WTC11 (cell line): Measurements from ENCODE around the gene AFF3. TPM values are rescaled to one million over a fixed set of nuclear protein-coding genes. Genes with fewer than 3 reads are reported as not detected.
"Not testable (repeated sequence)": the region's sequence is repeated elsewhere in the genome, so short reads cannot be mapped to it uniquely, and the experiment has no call there.

Experiments
- ATAC-seq: fragments of 200-7000 bp; cut with Tn5 transposase; 2 replicates; pipeline ENCODE4 v1.10.0; 2021; ENCODE audit warnings: mild to moderate bottlenecking, moderate library complexity
- CTCF ChIA-PET: fragments of 300-600 bp; sonication (Branson Sonifier 250); formaldehyde crosslinking; loops from one replicate; lab custom pipeline; 2021; ENCODE audit warnings: antibody characterized with exemption; lab: Charles Lee
- POLR2A ChIA-PET: fragments of 350-600 bp; sonication (Branson Sonifier 250); formaldehyde crosslinking; loops from one replicate; lab custom pipeline; 2021; ENCODE audit warnings: antibody characterized with exemption; lab: Charles Lee
- DNase-seq: peaks from one replicate; pipeline ENCODE4 v3.0.0; 2021; ENCODE audit warnings: low spot score
- H3K27ac Mint-ChIP-seq: 2 replicates; pipeline ENCODE4 v1.8.0; 2021; ENCODE audit warnings: mixed read lengths
- H3K27me3 Mint-ChIP-seq: 2 replicates; pipeline ENCODE4 v1.8.0; 2021; ENCODE audit warnings: low read depth, mild to moderate bottlenecking, moderate library complexity, mixed read lengths
- H3K36me3 Mint-ChIP-seq: 2 replicates; pipeline ENCODE4 v1.8.0; 2021; ENCODE audit warnings: mixed read lengths
- H3K4me1 Mint-ChIP-seq: 2 replicates; pipeline ENCODE4 v1.8.0; 2022; ENCODE audit warnings: mixed read lengths
- H3K4me3 Mint-ChIP-seq: 2 replicates; pipeline ENCODE4 v1.8.0; 2021; ENCODE audit warnings: mild to moderate bottlenecking, moderate library complexity, mixed read lengths
- H3K9me3 Mint-ChIP-seq: 2 replicates; pipeline ENCODE4 v1.8.0; 2021; ENCODE audit warnings: mixed read lengths
- AR ChIP-seq: fragments of 250-450 bp; sonication (Bioruptor Pico); IDR thresholded peaks from 2 replicates; pipeline ENCODE4 v1.9.0; 2021; ENCODE audit warnings: mild to moderate bottlenecking
- CREM ChIP-seq: sonication (generic); formaldehyde crosslinking; IDR thresholded peaks from 2 replicates; pipeline ENCODE4 v1.8.1; 2022; ENCODE audit warnings: mild to moderate bottlenecking, missing genetic modification reagents, moderate library complexity
- HMGXB4 ChIP-seq: sonication (generic); formaldehyde crosslinking; IDR thresholded peaks from 2 replicates; pipeline ENCODE4 v1.8.1; 2023; ENCODE audit warnings: mild to moderate bottlenecking, moderate library complexity, missing genetic modification reagents
- JAZF1 ChIP-seq: fragments of 250-450 bp; sonication (Bioruptor Pico); IDR thresholded peaks from 2 replicates; pipeline ENCODE4 v1.9.0; 2021; ENCODE audit warnings: moderate library complexity, mild to moderate bottlenecking, inconsistent platforms
- MXD4 ChIP-seq: fragments of 250-450 bp; sonication (Bioruptor Pico); IDR thresholded peaks from 2 replicates; pipeline ENCODE4 v1.8.0; 2021; ENCODE audit warnings: mild to moderate bottlenecking, moderate library complexity, borderline replicate concordance
- NFATC4 ChIP-seq: fragments of 250-450 bp; sonication (Bioruptor Pico); IDR thresholded peaks from 2 replicates; pipeline ENCODE4 v1.9.0; 2021; ENCODE audit warnings: mild to moderate bottlenecking
- NFYB ChIP-seq: sonication (generic); formaldehyde crosslinking; conservative IDR thresholded peaks from 2 replicates; pipeline ENCODE4 v1.8.0; 2022; ENCODE audit warnings: low read depth, missing genetic modification reagents
- RELA ChIP-seq: sonication (generic); formaldehyde crosslinking; IDR thresholded peaks from 2 replicates; pipeline ENCODE4 v1.8.1; 2022; ENCODE audit warnings: missing genetic modification reagents, mild to moderate bottlenecking, borderline replicate concordance
- RORB ChIP-seq: fragments of 250-450 bp; sonication (Bioruptor Pico); IDR thresholded peaks from 2 replicates; pipeline ENCODE4 v1.9.0; 2021; ENCODE audit warnings: mild to moderate bottlenecking
- SMAD4 ChIP-seq: sonication (generic); formaldehyde crosslinking; IDR thresholded peaks from 2 replicates; pipeline ENCODE4 v1.8.0; 2022; ENCODE audit warnings: mild to moderate bottlenecking, missing genetic modification reagents
- SP1 ChIP-seq: sonication (generic); formaldehyde crosslinking; conservative IDR thresholded peaks from 2 replicates; pipeline ENCODE4 v1.8.1; 2022; ENCODE audit warnings: missing genetic modification reagents
- TEAD1 ChIP-seq: sonication (generic); formaldehyde crosslinking; IDR thresholded peaks from 2 replicates; pipeline ENCODE4 v1.8.0; 2022; ENCODE audit warnings: mild to moderate bottlenecking, missing genetic modification reagents
- ZNF263 ChIP-seq: sonication (generic); formaldehyde crosslinking; IDR thresholded peaks from 2 replicates; pipeline ENCODE4 v1.8.1; 2022; ENCODE audit warnings: low read depth, mild to moderate bottlenecking, moderate library complexity, missing genetic modification reagents
- ZNF281 ChIP-seq: sonication (generic); formaldehyde crosslinking; IDR thresholded peaks from 2 replicates; pipeline ENCODE4 v1.8.0; 2023; ENCODE audit warnings: mild to moderate bottlenecking, missing genetic modification reagents
- ZNF671 ChIP-seq: fragments of 250-450 bp; sonication (Bioruptor Pico); IDR thresholded peaks from 2 replicates; pipeline ENCODE4 v1.8.0; 2021; ENCODE audit warnings: mild to moderate bottlenecking
- total RNA-seq: library from RNA; stranded (reverse); gene quantifications from 3 replicates; pipeline ENCODE4 v1.2.3, GENCODE V29; 2021

Gene AFF3
- total RNA-seq, 1 experiment from 2014 or later = 1.2 TPM

GRCh38 chr2:100160396-100160795 is 18.0 kb upstream of the AFF3 start (continued):
- TF ChIP-seq NFATC4 (CRISPR knock-in tag) = no peak
- no peak for TF ChIP-seq SMAD4 (CRISPR knock-in tag)
- TF ChIP-seq TEAD1 (CRISPR knock-in tag) = no peak

- POLR2A ChIA-PET, H3K36me3 Mint-ChIP-seq, H3K4me3 Mint-ChIP-seq, DNase-seq, ATAC-seq, H3K4me1 Mint-ChIP-seq, H3K27ac Mint-ChIP-seq, CTCF ChIA-PET: not testable (repeated sequence)
- H3K9me3 Mint-ChIP-seq = peaks cover 28% of the 10 kb centered on the region
- H3K27me3 Mint-ChIP-seq = peaks cover 11% of the 10 kb centered on the region; the same call in 1 of the 2 replicates
Observed at GRCh38 chr2:100151832-100152231, 9.4 kb upstream of the AFF3 start.

GRCh38 chr2:100151310-100151709 is 8.9 kb upstream of the AFF3 start:
- Mint-ChIP-seq H3K27ac (no peak overlapping the region), H3K4me1 (no peaks in the 10 kb centered on the region), H3K36me3 (peaks cover 8% of the 10 kb centered on the region), H3K27me3 (peaks cover 9% of the 10 kb centered on the region; the same call in 1 of the 2 replicates), H3K4me3 (no peak overlapping the region), H3K9me3 (peaks cover 24% of the 10 kb centered on the region)
- ATAC-seq (no peak), DNase-seq (no peak)
- ChIA-PET CTCF (no interaction called here), POLR2A (no interaction called here)
- TF ChIP-seq ZNF281 = no peak
- TF ChIP-seq HMGXB4 (CRISPR knock-in tag) = no peak
- no peak for TF ChIP-seq AR (CRISPR knock-in tag)
- TF ChIP-seq ZNF671 (CRISPR knock-in tag) = no peak
- no peak for TF ChIP-seq RELA (CRISPR knock-in tag)
- TF ChIP-seq MXD4 (CRISPR knock-in tag) = no peak
- TF ChIP-seq NFATC4 (CRISPR knock-in tag) = no peak
- TF ChIP-seq JAZF1 = no peak
- TF ChIP-seq RORB (CRISPR knock-in tag) = no peak

GRCh38 chr2:100148883-100149282 is 6.5 kb upstream of the AFF3 start:
- H3K27ac Mint-ChIP-seq = no peak overlapping the region
- ChIA-PET CTCF (no interaction called here), POLR2A (no interaction called here)
- H3K4me3 Mint-ChIP-seq = no peak overlapping the region
- peaks cover 3% of the 10 kb centered on the region; the same call in 1 of the 2 replicates for H3K36me3 Mint-ChIP-seq
- H3K4me1 Mint-ChIP-seq = no peaks in the 10 kb centered on the region
- TF ChIP-seq SP1 = no peak
- TF ChIP-seq NFYB = no peak
- no peak for TF ChIP-seq ZNF263
- no peak for TF ChIP-seq HMGXB4 (CRISPR knock-in tag)
- TF ChIP-seq CREM (CRISPR knock-in tag) = no peak
- ATAC-seq = no peak
- peaks cover 16% of the 10 kb centered on the region for H3K9me3 Mint-ChIP-seq
- no peaks in the 10 kb centered on the region for H3K27me3 Mint-ChIP-seq
- DNase-seq = no peak
